ENCODE results near the gene TFAP2D.

GRCh38 chr6:50721978-50722377, 8.7 kb downstream of the TFAP2D start:
- no peak for TF ChIP-seq POLR2A (IDR thresholded peaks at IDR 0.05; ENCODE audit: low read depth, low read length)
- TF ChIP-seq, protein P1, sequence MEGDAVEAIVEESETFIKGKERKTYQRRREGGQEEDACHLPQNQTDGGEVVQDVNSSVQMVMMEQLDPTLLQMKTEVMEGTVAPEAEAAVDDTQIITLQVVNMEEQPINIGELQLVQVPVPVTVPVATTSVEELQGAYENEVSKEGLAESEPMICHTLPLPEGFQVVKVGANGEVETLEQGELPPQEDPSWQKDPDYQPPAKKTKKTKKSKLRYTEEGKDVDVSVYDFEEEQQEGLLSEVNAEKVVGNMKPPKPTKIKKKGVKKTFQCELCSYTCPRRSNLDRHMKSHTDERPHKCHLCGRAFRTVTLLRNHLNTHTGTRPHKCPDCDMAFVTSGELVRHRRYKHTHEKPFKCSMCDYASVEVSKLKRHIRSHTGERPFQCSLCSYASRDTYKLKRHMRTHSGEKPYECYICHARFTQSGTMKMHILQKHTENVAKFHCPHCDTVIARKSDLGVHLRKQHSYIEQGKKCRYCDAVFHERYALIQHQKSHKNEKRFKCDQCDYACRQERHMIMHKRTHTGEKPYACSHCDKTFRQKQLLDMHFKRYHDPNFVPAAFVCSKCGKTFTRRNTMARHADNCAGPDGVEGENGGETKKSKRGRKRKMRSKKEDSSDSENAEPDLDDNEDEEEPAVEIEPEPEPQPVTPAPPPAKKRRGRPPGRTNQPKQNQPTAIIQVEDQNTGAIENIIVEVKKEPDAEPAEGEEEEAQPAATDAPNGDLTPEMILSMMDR (conservative IDR thresholded peaks at IDR 0.05; ENCODE audit: low read depth, low read length), result no peak
- no peak for TF ChIP-seq RCOR1 (IDR thresholded peaks at IDR 0.05; ENCODE audit: insufficient replicate concordance, low read length)
- no peak for TF ChIP-seq BHLHE40 (IDR thresholded peaks at IDR 0.05; ENCODE audit: low read depth, low read length)
- TF ChIP-seq USF2 (IDR thresholded peaks at IDR 0.05; ENCODE audit: low read depth, low read length), result no peak
- no peak for TF ChIP-seq MXI1 (IDR thresholded peaks at IDR 0.05; ENCODE audit: borderline replicate concordance, low read depth, low read length)
- TF ChIP-seq FOS (IDR thresholded peaks at IDR 0.05; ENCODE audit: low read depth, low read length), result no peak
- no peak for TF ChIP-seq RFX5 (IDR thresholded peaks at IDR 0.05; ENCODE audit: low read depth, low read length)
- no peak for TF ChIP-seq RAD21 (IDR thresholded peaks at IDR 0.05; ENCODE audit: low read length)
